GM12892 (cell line): Measurements from ENCODE around the gene NDUFV3.

Experiments
- POLR2A ChIP-seq: IDR thresholded peaks from 2 replicates; pipeline ENCODE4 v1.6.1; 2011; ENCODE audit warnings: low read depth, low read length, control low read depth
- POLR2AphosphoS5 ChIP-seq: IDR thresholded peaks from 2 replicates; pipeline ENCODE4 v1.6.1; 2011; ENCODE audit warnings: low read depth, low read length, control low read depth
- TAF1 ChIP-seq: IDR thresholded peaks from 2 replicates; pipeline ENCODE4 v1.6.1; 2011; ENCODE audit warnings: low read depth, mild to moderate bottlenecking, control low read depth, low read length, borderline replicate concordance

GRCh38 chr21:42939582-42940413 is 46.7 kb downstream of the NDUFV3 start:
- TF ChIP-seq POLR2A, result no peak
- TF ChIP-seq TAF1, result no peak
- TF ChIP-seq POLR2AphosphoS5, result no peak
